Neutrophil (primary cell): ENCODE data around the gene METTL25.

Source experiments
- H3K27ac ChIP-seq: fragments of 200-600 bp; sonication (generic); 2 replicates; pipeline ENCODE4 v1.5.1; 2016; ENCODE audit warnings: mild to moderate bottlenecking, moderate library complexity
- H3K27me3 ChIP-seq: fragments of 200-600 bp; sonication (generic); 2 replicates; pipeline ENCODE4 v1.6.0; 2016; ENCODE audit warnings: mild to moderate bottlenecking
- H3K36me3 ChIP-seq: fragments of 200-600 bp; sonication (generic); 2 replicates; pipeline ENCODE4 v1.5.1; 2017
- H3K4me1 ChIP-seq, 2 experiments: fragments of 200-600 bp in 1 of 2; sonication (generic) in 1 of 2; 1 replicate in 1 of 2; 2 replicates in 1 of 2; pipeline versions ENCODE4 v1.5.1 to v1.6.1; 2013 to 2016; ENCODE audit warnings: low read depth in 1 of 2, low read length in 1 of 2, mild to moderate bottlenecking in 1 of 2, moderate library complexity in 1 of 2; ENCODE audit not compliant: control insufficient read depth in 1 of 2, insufficient read depth in 1 of 2
- H3K4me3 ChIP-seq, 2 experiments: fragments of 200-600 bp in 1 of 2; sonication (generic) in 1 of 2; 1 replicate in 1 of 2; 2 replicates in 1 of 2; pipeline ENCODE4 v1.5.1; 2013 to 2016; ENCODE audit warnings: low read depth in 1 of 2, low read length in 1 of 2, mild to moderate bottlenecking in 1 of 2, moderate library complexity in 1 of 2
- H3K9me3 ChIP-seq: fragments of 200-600 bp; sonication (generic); 2 replicates; pipeline ENCODE4 v1.5.1; 2016
- TF ChIP-seq, protein P1 (sequence below): fragments of 200-600 bp; sonication (generic); IDR thresholded peaks from 2 replicates; pipeline ENCODE4 v1.5.1; 2016; ENCODE audit warnings: antibody characterized with exemption

The METTL25 gene

DNA sequence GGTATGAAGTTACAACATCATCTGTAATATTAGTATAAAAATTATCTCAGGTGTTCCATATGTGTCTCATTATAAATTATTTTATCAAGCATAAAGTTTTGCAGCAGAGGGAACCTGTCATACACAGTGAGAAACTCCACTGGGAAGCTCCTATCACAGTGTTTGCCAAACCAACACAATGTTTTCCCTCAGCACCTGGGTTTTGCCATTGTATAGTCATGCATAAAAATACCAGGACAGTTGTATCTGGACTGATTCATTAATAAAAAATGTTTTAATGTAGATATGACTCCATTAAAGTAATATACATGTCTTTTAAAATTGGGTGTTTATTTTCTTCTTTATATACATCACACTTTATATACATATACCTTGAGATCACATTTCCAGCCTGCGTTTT, 56.6 kb downstream of the METTL25 start:
- TF ChIP-seq, protein P1, sequence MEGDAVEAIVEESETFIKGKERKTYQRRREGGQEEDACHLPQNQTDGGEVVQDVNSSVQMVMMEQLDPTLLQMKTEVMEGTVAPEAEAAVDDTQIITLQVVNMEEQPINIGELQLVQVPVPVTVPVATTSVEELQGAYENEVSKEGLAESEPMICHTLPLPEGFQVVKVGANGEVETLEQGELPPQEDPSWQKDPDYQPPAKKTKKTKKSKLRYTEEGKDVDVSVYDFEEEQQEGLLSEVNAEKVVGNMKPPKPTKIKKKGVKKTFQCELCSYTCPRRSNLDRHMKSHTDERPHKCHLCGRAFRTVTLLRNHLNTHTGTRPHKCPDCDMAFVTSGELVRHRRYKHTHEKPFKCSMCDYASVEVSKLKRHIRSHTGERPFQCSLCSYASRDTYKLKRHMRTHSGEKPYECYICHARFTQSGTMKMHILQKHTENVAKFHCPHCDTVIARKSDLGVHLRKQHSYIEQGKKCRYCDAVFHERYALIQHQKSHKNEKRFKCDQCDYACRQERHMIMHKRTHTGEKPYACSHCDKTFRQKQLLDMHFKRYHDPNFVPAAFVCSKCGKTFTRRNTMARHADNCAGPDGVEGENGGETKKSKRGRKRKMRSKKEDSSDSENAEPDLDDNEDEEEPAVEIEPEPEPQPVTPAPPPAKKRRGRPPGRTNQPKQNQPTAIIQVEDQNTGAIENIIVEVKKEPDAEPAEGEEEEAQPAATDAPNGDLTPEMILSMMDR = no peak
- no peaks in the 10 kb centered on the region for H3K27me3 ChIP-seq
- no peaks in the 10 kb centered on the region for H3K4me1 ChIP-seq
- H3K4me3 ChIP-seq = no peak overlapping the region
- no peaks in the 10 kb centered on the region for H3K9me3 ChIP-seq
- no peak overlapping the region for H3K27ac ChIP-seq
- H3K36me3 ChIP-seq = no peaks in the 10 kb centered on the region

DNA sequence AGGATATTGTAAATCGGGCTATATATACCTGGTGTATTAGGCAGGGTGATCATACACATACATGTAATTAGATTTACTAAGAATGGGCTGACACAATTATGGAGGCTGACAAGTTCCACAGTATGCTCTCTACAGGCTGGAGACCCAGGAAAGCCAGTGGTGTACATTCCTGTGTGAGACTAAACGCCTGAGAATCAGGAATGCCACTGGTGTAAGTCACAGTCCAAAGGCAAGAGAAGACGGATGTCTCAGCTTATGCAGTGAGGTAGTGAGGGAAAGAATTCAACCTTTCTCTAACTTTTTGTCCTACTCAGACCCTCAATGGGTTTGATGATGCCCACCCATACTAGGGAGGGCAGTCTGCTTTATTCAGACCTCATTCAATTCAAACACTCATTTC, 57.1 kb downstream of the METTL25 start:
- H3K4me1 ChIP-seq = no peaks in the 10 kb centered on the region
- H3K36me3 ChIP-seq = no peaks in the 10 kb centered on the region
- H3K4me3 ChIP-seq = no peak overlapping the region
- H3K9me3 ChIP-seq = no peaks in the 10 kb centered on the region
- TF ChIP-seq, protein P1 = no peak
- H3K27me3 ChIP-seq = no peaks in the 10 kb centered on the region
- no peak overlapping the region for H3K27ac ChIP-seq

DNA sequence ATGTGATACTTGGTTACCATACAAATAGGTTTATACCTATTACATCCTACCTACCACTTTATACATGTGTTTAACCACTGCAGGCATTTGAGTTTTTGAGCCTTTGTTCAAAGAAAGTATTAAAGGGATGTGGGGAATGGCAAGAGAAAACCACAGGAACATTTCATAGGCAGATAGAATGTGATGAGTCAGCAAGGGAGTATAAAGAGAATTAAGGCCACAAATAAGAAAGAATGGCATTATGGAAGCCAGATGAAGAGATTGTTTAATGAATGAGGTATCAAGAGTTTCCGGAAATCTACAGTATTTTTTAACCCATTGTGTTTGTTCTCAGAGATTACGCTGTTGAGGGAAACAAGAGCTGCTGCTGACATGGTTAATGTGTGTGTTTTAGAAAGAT, 66.9 kb downstream of the METTL25 start:
- Histone ChIP-seq H3K4me3 (no peak overlapping the region), H3K36me3 (no peaks in the 10 kb centered on the region), H3K4me1 (no peaks in the 10 kb centered on the region), H3K9me3 (no peaks in the 10 kb centered on the region), H3K27me3 (no peaks in the 10 kb centered on the region), H3K27ac (no peak overlapping the region)
- TF ChIP-seq, protein P1 = no peak

DNA sequence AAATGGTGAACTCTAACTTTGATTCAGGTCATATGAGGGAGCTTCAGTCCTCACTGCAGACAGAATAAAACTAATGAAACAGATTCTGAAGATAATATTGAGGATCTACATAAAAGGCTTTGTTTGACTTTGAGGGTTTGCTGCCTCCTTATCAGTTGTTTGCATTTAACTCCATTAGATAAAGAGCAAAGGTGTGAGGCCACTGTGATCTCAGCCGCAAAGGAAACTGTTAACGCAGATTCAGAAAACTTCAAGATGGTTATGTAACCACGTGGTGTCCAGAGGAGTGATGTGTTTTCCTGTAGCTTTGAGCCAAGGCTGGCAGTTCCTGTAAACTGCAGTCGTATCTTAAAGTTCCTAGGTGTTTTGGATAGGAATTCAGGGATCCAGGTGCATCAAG, 67.8 kb downstream of the METTL25 start:
- Histone ChIP-seq H3K36me3 (no peaks in the 10 kb centered on the region), H3K9me3 (no peaks in the 10 kb centered on the region), H3K4me3 (no peak overlapping the region), H3K27me3 (no peaks in the 10 kb centered on the region), H3K4me1 (no peaks in the 10 kb centered on the region), H3K27ac (no peak overlapping the region)
- TF ChIP-seq, protein P1 = no peak

DNA sequence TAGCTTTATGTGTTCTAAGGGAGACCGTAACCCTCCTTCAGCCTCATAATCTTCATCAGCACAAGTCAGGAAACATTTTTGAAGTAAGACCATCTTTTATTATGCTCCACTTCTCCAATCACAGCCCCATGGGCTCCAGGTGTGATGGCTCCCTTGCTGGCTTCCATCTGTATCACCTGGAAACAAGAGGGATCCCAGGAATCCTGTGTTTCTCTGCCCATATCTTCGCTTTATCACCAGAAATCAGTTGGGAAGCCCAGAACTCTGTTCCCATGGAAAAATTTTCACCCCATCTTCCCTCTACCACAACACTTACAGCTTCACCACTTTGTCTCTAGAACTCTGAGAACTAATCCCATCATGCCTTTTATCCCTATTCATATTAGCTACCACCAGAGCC, 68.3 kb downstream of the METTL25 start:
- Histone ChIP-seq H3K27me3 (no peaks in the 10 kb centered on the region), H3K9me3 (no peaks in the 10 kb centered on the region), H3K27ac (no peak overlapping the region), H3K4me1 (no peaks in the 10 kb centered on the region), H3K36me3 (no peaks in the 10 kb centered on the region), H3K4me3 (no peak overlapping the region)
- TF ChIP-seq, protein P1 = no peak

DNA sequence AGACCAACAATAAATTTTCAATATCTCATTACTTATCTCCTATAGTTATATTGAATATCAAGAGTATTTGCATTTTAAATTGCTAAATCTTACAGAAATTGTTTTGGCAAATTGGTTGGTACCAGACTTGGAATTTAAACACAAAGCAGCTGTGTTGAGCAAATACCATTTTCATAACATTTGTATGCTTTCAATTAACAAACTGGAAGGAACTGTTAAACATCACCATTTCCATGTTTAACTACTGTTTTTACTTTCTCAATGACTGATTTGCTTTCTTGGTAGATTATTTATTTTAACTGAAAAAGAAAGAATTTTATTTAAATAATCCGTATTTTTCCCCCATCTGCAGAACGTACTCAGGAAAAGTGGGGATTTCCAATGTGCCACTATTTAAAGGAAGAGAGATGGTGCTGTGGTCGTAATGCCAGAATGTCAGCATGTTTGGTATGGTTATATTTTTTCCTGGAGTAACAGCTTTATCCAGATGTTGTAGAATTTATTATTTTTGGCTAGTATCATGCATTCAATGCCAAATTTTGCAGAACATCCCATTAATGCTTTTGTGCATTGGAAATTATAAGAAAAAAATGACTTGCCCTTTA, 72.3 kb downstream of the METTL25 start:
- H3K4me3 ChIP-seq = no peak overlapping the region
- H3K9me3 ChIP-seq = no peaks in the 10 kb centered on the region
- TF ChIP-seq, protein P1 = no peak
- no peaks in the 10 kb centered on the region for H3K36me3 ChIP-seq
- no peaks in the 10 kb centered on the region for H3K27me3 ChIP-seq
- no peak overlapping the region for H3K27ac ChIP-seq
- H3K4me1 ChIP-seq = no peaks in the 10 kb centered on the region
